ENCODE results near the gene PWWP2B.

PWWP2B gene

DNA sequence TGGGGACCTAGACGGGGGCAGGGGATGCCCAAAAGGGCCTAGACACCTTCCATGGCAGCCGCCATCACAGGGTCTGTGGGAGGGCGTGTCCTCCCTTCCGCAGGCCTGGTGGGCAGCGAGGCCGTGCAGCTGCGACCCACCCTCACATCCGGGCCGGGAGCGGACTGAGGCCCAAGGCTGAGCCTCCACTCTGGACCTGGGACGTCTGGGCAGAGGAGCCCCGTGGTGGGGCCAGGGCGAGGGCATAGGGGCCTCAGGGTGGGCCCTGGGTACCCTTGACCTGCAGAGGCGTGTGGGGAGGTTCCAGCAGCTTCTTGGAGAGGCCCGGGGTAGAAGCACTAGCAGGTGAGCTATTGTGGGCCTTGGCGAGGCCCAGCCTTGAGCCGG is 49.2 kb downstream of the PWWP2B start:
- no peak for TF ChIP-seq NFIC (IDR thresholded peaks at IDR 0.05)
- TF ChIP-seq TEAD4 (IDR thresholded peaks at IDR 0.05), result no peak
- TF ChIP-seq, protein P1, sequence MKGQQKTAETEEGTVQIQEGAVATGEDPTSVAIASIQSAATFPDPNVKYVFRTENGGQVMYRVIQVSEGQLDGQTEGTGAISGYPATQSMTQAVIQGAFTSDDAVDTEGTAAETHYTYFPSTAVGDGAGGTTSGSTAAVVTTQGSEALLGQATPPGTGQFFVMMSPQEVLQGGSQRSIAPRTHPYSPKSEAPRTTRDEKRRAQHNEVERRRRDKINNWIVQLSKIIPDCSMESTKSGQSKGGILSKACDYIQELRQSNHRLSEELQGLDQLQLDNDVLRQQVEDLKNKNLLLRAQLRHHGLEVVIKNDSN (IDR thresholded peaks at IDR 0.05), result no peak
- no peak for TF ChIP-seq FOXM1 (IDR thresholded peaks at IDR 0.05; ENCODE audit: borderline replicate concordance, low read depth)
- no peak for TF ChIP-seq CEBPB (IDR thresholded peaks at IDR 0.05)
- TF ChIP-seq ZBTB7A (IDR thresholded peaks at IDR 0.05; ENCODE audit: low read depth), result no peak
- TF ChIP-seq TCF12 (IDR thresholded peaks at IDR 0.05; ENCODE audit: low read depth), result no peak
- TF ChIP-seq EP300 (IDR thresholded peaks at IDR 0.05; ENCODE audit: borderline replicate concordance), result no peak

DNA sequence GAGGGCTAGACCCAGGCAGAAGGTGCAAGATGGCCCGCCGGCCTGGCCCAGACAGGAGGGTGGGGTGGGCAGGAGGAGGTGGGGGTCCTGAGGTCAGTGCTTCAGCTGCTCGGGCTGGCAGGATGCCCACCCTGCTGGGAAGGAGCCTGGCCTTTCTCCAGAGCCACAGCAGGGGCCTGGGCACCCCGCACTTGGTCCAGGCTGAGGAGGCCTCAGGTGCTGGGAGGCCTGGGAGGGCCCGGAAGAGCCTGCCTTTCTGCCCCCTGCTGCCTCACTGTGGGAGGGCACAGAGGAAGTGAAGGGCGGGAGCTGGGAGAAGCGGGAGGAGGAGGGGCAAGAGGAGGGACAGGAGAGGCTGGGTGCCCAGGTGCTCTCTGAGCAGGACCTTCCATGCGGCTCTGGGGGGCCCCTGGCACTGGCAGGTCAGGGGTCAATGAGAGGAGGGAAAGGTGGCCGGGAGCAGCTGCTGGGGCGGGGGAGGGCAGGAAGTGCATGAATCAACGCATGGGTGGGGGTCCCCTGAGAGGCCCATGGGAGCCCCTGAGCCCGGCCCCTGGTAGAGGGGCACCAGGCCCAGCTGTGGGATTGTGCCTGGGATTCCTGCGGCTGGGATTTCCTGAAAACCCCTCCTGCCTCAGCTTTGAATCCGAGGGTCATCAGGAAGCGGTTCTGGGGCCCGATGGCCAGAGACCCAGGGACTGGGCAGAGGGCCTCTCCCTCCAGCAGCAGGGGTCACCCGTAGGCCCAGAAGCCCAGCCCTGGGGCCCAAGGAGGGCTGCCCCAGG is 49.9 kb downstream of the PWWP2B start:
- TF ChIP-seq CEBPB (IDR thresholded peaks at IDR 0.05) (peak; percentile 87; the same call in 1 of the 2 replicates), FOXM1 (IDR thresholded peaks at IDR 0.05; ENCODE audit: borderline replicate concordance, low read depth) (peak; percentile 96), TEAD4 (IDR thresholded peaks at IDR 0.05) (peak; percentile 90), TAF1 (IDR thresholded peaks at IDR 0.05; ENCODE audit: low read depth) (peak; percentile 11), RAD21 (IDR thresholded peaks at IDR 0.05; ENCODE audit: low read depth) (peak; percentile 51), CREB1 (IDR thresholded peaks at IDR 0.05; ENCODE audit: low read depth) (0 out of 2 replicates have a peak, but pooled peaks have one; percentile 29), EP300 (IDR thresholded peaks at IDR 0.05; ENCODE audit: borderline replicate concordance) (peak; percentile 99), ZBTB7A (IDR thresholded peaks at IDR 0.05; ENCODE audit: low read depth) (peak; percentile 99), EGR1 (IDR thresholded peaks at IDR 0.05) (peak; percentile 68; the same call in 1 of the 2 replicates), TCF12 (IDR thresholded peaks at IDR 0.05; ENCODE audit: low read depth) (peak; percentile 100), YY1 (IDR thresholded peaks at IDR 0.05; ENCODE audit: low read depth) (0 out of 2 replicates have a peak, but pooled peaks have one; percentile 56), NFIC (IDR thresholded peaks at IDR 0.05) (peak; percentile 100)
- TF ChIP-seq, protein P2, sequence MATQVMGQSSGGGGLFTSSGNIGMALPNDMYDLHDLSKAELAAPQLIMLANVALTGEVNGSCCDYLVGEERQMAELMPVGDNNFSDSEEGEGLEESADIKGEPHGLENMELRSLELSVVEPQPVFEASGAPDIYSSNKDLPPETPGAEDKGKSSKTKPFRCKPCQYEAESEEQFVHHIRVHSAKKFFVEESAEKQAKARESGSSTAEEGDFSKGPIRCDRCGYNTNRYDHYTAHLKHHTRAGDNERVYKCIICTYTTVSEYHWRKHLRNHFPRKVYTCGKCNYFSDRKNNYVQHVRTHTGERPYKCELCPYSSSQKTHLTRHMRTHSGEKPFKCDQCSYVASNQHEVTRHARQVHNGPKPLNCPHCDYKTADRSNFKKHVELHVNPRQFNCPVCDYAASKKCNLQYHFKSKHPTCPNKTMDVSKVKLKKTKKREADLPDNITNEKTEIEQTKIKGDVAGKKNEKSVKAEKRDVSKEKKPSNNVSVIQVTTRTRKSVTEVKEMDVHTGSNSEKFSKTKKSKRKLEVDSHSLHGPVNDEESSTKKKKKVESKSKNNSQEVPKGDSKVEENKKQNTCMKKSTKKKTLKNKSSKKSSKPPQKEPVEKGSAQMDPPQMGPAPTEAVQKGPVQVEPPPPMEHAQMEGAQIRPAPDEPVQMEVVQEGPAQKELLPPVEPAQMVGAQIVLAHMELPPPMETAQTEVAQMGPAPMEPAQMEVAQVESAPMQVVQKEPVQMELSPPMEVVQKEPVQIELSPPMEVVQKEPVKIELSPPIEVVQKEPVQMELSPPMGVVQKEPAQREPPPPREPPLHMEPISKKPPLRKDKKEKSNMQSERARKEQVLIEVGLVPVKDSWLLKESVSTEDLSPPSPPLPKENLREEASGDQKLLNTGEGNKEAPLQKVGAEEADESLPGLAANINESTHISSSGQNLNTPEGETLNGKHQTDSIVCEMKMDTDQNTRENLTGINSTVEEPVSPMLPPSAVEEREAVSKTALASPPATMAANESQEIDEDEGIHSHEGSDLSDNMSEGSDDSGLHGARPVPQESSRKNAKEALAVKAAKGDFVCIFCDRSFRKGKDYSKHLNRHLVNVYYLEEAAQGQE (IDR thresholded peaks at IDR 0.05; ENCODE audit: low read depth), result no peak
- TF ChIP-seq, protein P3, sequence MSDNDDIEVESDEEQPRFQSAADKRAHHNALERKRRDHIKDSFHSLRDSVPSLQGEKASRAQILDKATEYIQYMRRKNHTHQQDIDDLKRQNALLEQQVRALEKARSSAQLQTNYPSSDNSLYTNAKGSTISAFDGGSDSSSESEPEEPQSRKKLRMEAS (IDR thresholded peaks at IDR 0.05), result peak; percentile 76; the same call in 1 of the 2 replicates
- TF ChIP-seq, protein P1 (IDR thresholded peaks at IDR 0.05), result peak; percentile 65

DNA sequence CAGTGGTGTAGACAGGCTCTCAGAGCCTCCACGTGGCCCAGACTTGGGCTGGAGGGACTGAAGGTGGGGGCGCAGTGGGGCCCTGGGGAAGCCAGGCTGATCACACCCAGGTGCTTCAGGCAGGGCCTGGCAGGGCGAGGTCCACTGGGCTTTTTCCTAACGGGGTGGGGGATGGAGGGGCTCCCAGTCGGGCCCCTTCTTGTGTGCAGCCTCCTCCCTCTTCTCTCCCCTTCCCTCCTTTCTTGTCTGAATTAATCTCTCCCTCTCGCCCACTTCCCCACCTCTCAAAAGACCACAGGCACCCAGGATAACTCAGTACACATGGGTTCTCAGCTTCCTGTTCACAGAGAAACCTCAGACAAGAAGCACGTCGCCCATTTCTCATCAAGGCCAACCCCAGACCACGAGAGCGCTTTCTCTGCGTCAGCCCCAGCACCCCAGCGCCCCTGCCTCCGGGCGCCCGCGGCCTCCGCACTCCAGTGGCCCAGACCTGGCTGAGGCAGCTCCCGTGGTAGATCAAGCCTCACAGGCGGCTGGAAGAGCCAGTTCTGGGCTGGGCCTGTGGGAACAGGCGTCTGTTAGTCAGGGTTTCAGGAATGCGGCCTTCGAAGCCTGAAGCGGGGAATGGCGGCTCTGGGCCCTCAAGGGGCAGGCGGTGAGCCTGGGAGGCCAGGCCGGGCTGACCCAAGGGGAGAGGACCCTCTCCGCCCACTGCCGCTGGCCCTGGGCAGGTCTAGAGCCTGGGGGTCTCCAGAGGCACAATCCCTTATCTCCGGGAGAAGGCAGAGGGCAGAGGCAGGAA is 50.6 kb downstream of the PWWP2B start:
- TF ChIP-seq FOXM1 (IDR thresholded peaks at IDR 0.05; ENCODE audit: borderline replicate concordance, low read depth) (no peak), NFIC (IDR thresholded peaks at IDR 0.05) (peak; percentile 57), TCF12 (IDR thresholded peaks at IDR 0.05; ENCODE audit: low read depth) (0 out of 2 replicates have a peak, but pooled peaks have one; percentile 43), EGR1 (IDR thresholded peaks at IDR 0.05) (0 out of 2 replicates have a peak, but pooled peaks have one; percentile 6), RAD21 (IDR thresholded peaks at IDR 0.05; ENCODE audit: low read depth) (no peak), EP300 (IDR thresholded peaks at IDR 0.05; ENCODE audit: borderline replicate concordance) (no peak; the same call in 1 of the 2 replicates), TAF1 (IDR thresholded peaks at IDR 0.05; ENCODE audit: low read depth) (0 out of 2 replicates have a peak, but pooled peaks have one; percentile 18), ZBTB7A (IDR thresholded peaks at IDR 0.05; ENCODE audit: low read depth) (peak; percentile 62; the same call in 1 of the 2 replicates), CEBPB (IDR thresholded peaks at IDR 0.05) (no peak), YY1 (IDR thresholded peaks at IDR 0.05; ENCODE audit: low read depth) (peak; percentile 76), CREB1 (IDR thresholded peaks at IDR 0.05; ENCODE audit: low read depth) (no peak), TEAD4 (IDR thresholded peaks at IDR 0.05) (peak; percentile 78)
- TF ChIP-seq, protein P2 (IDR thresholded peaks at IDR 0.05; ENCODE audit: low read depth), result 0 out of 2 replicates have a peak, but pooled peaks have one; percentile 10
- TF ChIP-seq, protein P1 (IDR thresholded peaks at IDR 0.05), result 0 out of 2 replicates have a peak, but pooled peaks have one; percentile 14
- TF ChIP-seq, protein P3 (IDR thresholded peaks at IDR 0.05), result peak; percentile 85

DNA sequence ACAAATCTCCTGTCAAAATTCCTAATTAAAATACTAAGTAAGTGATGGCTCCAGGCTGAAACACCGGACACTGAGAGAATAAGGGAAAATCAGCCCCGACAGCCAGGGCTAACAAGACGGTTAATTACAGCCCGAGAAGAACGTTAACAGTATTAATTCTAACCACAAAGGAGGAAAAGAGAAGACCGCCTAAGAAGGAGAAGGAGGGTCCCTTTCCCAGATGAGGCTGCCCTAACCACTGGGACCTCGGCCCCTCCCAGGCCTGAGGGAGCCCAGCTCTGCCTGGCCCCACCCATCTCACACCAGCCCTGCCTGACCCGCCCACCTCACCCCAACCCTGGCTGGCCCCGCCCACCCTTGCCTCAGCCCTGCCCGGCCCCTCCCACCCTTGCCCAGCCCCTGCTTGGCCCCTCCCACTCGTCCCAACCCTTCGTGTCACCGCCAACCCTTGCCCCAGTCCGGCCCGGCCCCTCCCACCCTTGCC is 51.3 kb downstream of the PWWP2B start:
- no peak for TF ChIP-seq RAD21 (IDR thresholded peaks at IDR 0.05; ENCODE audit: low read depth)
- no peak for TF ChIP-seq EGR1 (IDR thresholded peaks at IDR 0.05)
- 0 out of 2 replicates have a peak, but pooled peaks have one; percentile 14 for TF ChIP-seq TAF1 (IDR thresholded peaks at IDR 0.05; ENCODE audit: low read depth)

All from Ishikawa (cell line).